Measurements from ENCODE around the gene MEGF6. TPM values are rescaled to one million over a fixed set of nuclear protein-coding genes. Genes with fewer than 3 reads are reported as not detected.

MEGF6 gene
- total RNA-seq, 2 donors from 2014 or later: 83.0 to 103 TPM

DNA sequence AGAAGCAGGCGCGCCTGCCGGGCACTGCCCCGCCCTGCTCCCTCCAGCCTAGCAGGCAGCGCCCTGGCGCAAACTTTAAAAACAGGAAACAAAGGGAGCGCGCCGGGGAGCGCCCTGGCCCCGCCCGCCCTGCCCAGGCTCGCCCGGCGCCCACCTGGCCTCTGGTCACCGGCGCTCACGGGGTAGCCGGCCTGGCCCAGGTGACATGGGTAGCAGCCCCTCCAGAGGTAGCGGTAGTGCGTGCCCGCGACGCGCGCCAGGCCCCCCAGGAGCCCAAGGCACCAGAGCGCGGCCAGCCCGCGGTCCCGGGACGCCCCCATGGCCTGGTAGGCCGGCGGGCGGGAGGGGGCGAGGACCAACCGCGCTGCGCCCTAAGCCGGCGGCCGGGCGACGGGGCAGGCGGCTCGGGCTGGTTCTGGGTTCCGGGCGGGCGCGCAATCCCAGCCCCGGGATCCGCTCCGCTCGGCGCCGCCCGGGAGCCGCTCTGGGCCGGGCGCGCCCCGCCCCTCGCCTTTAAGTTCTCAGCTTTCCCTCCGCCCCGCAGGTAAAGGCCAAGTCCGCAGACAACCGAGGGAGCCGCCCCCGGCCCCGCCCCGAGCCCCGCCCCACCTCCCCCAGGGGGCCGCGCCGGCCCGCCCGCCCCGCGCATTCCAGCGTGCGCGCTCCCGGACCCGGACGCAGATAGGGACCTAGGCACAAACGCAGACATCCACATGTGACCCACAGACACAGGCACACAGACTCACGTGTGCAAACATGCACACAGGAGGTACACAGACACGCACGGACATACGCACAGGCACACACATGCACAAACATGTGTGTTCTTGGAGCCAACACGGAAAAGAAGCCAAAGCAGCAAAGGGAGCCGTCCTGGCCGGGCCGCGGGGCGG is 80.1 kb downstream of the MEGF6 start:
- Histone ChIP-seq H3K27me3 (ENCODE audit: control insufficient read depth, insufficient read depth, low read length, poor library complexity, severe bottlenecking) (no peaks in the 10 kb centered on the region), H3K36me3 (ENCODE audit: control insufficient read depth, insufficient read depth, low read length) (no peaks in the 10 kb centered on the region), H3K4me3 (ENCODE audit: low read length) (peak overlapping the region; percentile 88), H3K4me1 (ENCODE audit: control insufficient read depth, insufficient read depth, low read length) (peaks cover 13% of the 10 kb centered on the region), H3K9me3 (ENCODE audit: control insufficient read depth, low read length) (no peaks in the 10 kb centered on the region), H3K9ac (ENCODE audit: extremely low read depth, low read length, poor library complexity, severe bottlenecking) (peak overlapping the region; percentile 74), H3K27ac (ENCODE audit: low read depth, low read length) (no peak overlapping the region)
- Mint-ChIP-seq H3K4me1 (peaks cover 17% of the 10 kb centered on the region), H3K9me3 (no peaks in the 10 kb centered on the region), H3K36me3 (ENCODE audit: low read depth) (peaks cover 2% of the 10 kb centered on the region), H3K4me3 (peak overlapping the region; percentile 73), H3K27ac (peak overlapping the region; percentile 88), H3K27me3 (ENCODE audit: insufficient read depth) (no peaks in the 10 kb centered on the region)
- peak; percentile 97 for DNase-seq
- TF ChIP-seq, protein P1, sequence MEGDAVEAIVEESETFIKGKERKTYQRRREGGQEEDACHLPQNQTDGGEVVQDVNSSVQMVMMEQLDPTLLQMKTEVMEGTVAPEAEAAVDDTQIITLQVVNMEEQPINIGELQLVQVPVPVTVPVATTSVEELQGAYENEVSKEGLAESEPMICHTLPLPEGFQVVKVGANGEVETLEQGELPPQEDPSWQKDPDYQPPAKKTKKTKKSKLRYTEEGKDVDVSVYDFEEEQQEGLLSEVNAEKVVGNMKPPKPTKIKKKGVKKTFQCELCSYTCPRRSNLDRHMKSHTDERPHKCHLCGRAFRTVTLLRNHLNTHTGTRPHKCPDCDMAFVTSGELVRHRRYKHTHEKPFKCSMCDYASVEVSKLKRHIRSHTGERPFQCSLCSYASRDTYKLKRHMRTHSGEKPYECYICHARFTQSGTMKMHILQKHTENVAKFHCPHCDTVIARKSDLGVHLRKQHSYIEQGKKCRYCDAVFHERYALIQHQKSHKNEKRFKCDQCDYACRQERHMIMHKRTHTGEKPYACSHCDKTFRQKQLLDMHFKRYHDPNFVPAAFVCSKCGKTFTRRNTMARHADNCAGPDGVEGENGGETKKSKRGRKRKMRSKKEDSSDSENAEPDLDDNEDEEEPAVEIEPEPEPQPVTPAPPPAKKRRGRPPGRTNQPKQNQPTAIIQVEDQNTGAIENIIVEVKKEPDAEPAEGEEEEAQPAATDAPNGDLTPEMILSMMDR (conservative IDR thresholded peaks at IDR 0.05): no peak
- 1 to 3% methylated on average over 23 to 95 of the region's 96 CpGs for WGBS, 2 experiments (ENCODE audit: insufficient coverage in 1 of 2, insufficient read length in 1 of 2)

DNA sequence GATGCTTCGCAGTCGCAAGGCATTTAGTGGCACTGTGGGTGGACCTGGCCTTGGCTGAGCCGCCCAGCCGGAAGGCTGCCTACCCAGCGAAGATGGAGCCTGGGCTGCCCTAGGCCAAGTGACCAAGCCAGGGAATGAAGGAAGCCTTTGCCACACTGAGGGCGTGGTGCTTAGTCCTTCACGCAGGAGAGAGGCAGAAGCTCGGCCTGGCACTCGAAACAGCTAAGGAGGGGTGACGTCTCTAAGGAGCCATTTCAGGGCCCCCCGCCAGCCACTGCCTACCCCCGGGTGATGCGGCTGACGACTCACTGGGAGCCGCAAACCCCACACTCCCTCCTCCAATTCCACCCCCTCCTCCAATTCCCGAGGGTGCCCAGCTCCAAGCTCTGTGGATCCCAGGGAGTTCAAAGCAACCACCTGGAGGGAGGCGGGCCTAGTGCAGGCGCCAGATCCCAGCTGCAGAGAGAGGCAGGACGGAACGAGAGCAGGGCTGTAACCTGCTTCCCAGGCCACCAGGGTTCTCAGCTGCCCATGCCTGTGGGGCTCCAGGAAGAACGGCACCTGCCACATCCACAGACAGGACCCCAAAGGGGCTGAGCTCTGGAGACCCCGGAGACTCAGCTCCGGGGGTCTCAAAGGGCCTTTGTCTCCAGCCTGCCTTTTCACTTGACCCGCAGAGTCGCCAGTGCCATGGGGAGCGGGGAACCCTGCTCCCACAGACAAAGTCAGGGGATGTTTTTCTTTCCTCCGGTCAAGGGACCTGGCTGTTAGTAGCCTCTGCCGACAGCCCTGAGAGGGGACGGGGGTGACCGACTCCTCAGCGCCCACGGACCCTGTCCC is 81.0 kb downstream of the MEGF6 start:
- Mint-ChIP-seq H3K27ac (peak overlapping the region; percentile 70), H3K4me1 (peaks cover 17% of the 10 kb centered on the region), H3K36me3 (ENCODE audit: low read depth) (peaks cover 2% of the 10 kb centered on the region), H3K4me3 (peak overlapping the region; percentile 73), H3K27me3 (ENCODE audit: insufficient read depth) (no peaks in the 10 kb centered on the region), H3K9me3 (no peaks in the 10 kb centered on the region)
- Histone ChIP-seq H3K9me3 (ENCODE audit: control insufficient read depth, low read length) (no peaks in the 10 kb centered on the region), H3K36me3 (ENCODE audit: control insufficient read depth, insufficient read depth, low read length) (no peaks in the 10 kb centered on the region), H3K27me3 (ENCODE audit: control insufficient read depth, insufficient read depth, low read length, poor library complexity, severe bottlenecking) (no peaks in the 10 kb centered on the region), H3K27ac (ENCODE audit: low read depth, low read length) (no peak overlapping the region), H3K9ac (ENCODE audit: extremely low read depth, low read length, poor library complexity, severe bottlenecking) (peak overlapping the region; percentile 74), H3K4me3 (ENCODE audit: low read length) (peak overlapping the region; percentile 88), H3K4me1 (ENCODE audit: control insufficient read depth, insufficient read depth, low read length) (peaks cover 13% of the 10 kb centered on the region)
- peak; percentile 77 for DNase-seq
- WGBS, 2 experiments (ENCODE audit: insufficient coverage in 1 of 2, insufficient read length in 1 of 2): 52 to 67% methylated on average over 10 to 32 of the region's 32 CpGs
- TF ChIP-seq, protein P1 (conservative IDR thresholded peaks at IDR 0.05): peak; percentile 59

DNA sequence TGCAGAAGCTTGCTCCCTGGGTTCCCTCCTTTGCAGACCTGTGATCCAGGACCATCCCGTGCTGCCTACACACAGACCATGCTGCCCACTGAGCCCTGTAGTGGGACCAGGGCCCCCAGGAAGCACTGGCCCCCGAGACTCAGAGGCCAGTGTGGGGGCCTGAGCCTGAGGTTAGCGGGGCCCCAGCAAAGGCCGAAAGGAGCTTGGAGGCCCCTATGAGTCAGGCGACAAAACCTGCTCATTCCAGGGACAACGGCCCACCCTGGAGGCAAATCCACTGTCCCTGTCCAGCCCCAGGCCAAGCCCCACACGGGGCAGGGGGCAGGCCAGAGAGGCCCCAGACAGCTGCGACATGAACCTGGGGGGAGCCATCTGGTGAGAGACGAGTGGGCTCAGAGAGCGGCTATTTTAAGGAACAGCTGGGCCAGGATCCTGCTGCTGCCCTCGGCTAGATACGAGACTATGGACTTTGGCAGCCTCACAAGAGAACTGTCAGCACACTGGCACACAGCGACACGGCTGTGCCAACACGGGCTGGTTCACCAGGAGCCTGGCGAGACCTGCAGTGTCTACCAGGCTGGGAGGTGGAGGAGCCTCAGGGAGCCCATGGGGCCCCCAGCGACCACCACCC is 82.1 kb downstream of the MEGF6 start:
- TF ChIP-seq, protein P1 (conservative IDR thresholded peaks at IDR 0.05): no peak
- no peak overlapping the region for H3K27ac ChIP-seq (ENCODE audit: low read depth, low read length)
- H3K4me3 ChIP-seq (ENCODE audit: low read length): peak overlapping the region; percentile 88
- H3K9me3 Mint-ChIP-seq: no peaks in the 10 kb centered on the region
- H3K4me1 ChIP-seq (ENCODE audit: control insufficient read depth, insufficient read depth, low read length): peaks cover 13% of the 10 kb centered on the region
- no peak overlapping the region for H3K27ac Mint-ChIP-seq
- no peaks in the 10 kb centered on the region for H3K36me3 ChIP-seq (ENCODE audit: control insufficient read depth, insufficient read depth, low read length)
- H3K9me3 ChIP-seq (ENCODE audit: control insufficient read depth, low read length): no peaks in the 10 kb centered on the region
- 85 to 91% methylated on average over 12 to 17 of the region's 17 CpGs for WGBS, 2 experiments (ENCODE audit: insufficient coverage in 1 of 2, insufficient read length in 1 of 2)
- H3K4me1 Mint-ChIP-seq: peaks cover 17% of the 10 kb centered on the region
- no peaks in the 10 kb centered on the region for H3K27me3 ChIP-seq (ENCODE audit: control insufficient read depth, insufficient read depth, low read length, poor library complexity, severe bottlenecking)
- H3K9ac ChIP-seq (ENCODE audit: extremely low read depth, low read length, poor library complexity, severe bottlenecking): no peak overlapping the region
- H3K27me3 Mint-ChIP-seq (ENCODE audit: insufficient read depth): no peaks in the 10 kb centered on the region
- H3K4me3 Mint-ChIP-seq: no peak overlapping the region
- DNase-seq: no peak
- peaks cover 2% of the 10 kb centered on the region for H3K36me3 Mint-ChIP-seq (ENCODE audit: low read depth)
